ENCODE measurements around the gene LSM6.

Gene LSM6

DNA sequence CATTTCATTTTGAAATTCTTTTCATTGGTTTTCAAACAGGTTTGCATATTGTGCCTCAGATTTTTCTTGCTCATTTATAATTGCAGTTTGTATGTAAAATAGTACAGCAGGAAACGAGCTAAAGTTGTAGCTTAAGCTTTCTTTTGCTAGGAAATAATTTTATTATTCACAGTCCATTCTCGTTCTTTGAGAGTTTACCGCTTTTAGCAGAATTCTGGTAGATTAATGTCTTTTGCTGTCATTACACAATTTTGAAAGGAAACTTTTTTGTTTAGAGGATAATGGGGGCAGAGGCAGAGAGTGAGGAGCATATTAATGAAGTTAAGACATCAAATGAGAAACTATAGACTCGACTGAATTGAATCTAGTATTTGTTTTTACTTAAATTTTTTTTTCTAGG, 10.5 kb downstream of the LSM6 start:
- DNase-seq (ENCODE audit: low read depth in 3 of 3), result no peak

- no peak for DNase-seq (ENCODE audit: low read depth in 3 of 3)
Measured at GRCh38 chr4:146186596-146186995, 11.1 kb downstream of the LSM6 start.

DNA sequence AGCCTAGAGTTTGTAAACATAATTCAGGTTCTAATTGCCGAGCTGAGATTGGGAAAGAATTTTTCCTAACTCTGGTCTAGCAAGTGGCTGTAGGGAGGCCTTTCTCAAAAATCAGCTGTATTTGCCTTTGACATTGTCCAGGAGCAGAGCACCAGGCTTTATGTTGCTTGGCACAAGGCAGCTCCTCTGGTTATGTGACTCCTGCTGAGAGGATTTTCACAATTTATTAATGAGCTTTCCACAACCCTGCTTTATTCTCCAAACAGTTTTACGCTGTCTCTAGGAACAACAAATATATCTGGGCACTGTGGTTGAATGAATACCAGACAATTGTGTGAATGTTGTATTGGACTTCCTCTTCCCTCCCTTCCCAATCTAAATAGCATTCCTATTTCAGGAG, 14.9 kb downstream of the LSM6 start:
- no peak for DNase-seq (ENCODE audit: low read depth in 3 of 3)

- DNase-seq (ENCODE audit: low read depth in 3 of 3), result no peak
Measured at GRCh38 chr4:146191766-146192458, 16.4 kb downstream of the LSM6 start.

GRCh38 chr4:146193628-146194027, 18.1 kb downstream of the LSM6 start:
- no peak for DNase-seq (ENCODE audit: low read depth in 3 of 3)

GRCh38 chr4:146194212-146194611, 18.7 kb downstream of the LSM6 start:
- DNase-seq (ENCODE audit: low read depth in 3 of 3), result no peak

- DNase-seq (ENCODE audit: low read depth in 3 of 3), result no peak
Measured at GRCh38 chr4:146202665-146203064, 27.1 kb downstream of the LSM6 start.

DNA sequence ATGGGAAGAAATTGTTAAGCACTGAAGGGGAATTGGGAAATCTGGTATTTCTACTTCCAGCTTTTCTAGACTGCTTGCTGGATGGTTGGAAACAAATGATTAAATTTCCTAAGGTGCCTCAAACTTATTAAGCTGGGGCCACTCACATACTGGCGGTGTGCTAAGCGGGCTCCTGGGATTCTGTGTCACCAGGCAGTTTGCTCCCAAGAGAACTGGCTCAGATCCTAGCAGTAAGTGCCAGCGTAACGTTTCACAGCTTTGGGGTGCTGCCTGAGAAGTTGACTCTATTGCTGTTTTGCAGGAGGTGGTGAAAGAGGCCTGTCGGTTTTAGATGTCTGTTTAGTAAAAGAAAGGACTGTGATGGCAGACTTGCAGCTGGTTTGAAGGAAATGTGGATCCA, 31.9 kb downstream of the LSM6 start:
- DNase-seq (ENCODE audit: low read depth in 3 of 3), result no peak

DNA sequence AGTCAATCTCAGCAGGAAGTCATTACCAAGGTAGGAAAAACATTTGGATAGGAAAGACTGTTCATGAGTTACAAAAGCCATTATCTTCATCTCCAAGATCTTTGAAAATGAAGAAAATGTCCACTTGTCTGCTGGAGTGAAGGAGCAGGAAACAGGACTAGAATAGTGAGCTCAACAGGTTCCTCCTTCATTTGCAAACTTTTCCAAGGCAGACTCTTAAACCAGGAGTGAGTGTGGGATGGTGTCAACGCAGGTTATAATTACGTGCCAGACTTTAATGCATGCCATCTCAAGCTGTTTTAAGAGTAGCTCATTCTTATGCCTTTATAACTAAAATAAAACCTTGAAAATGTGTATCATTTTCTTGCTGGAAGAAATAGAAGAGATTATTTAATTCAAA, 35.4 kb downstream of the LSM6 start:
- DNase-seq (ENCODE audit: low read depth in 3 of 3), result no peak

GRCh38 chr4:146211440-146211839, 35.9 kb downstream of the LSM6 start:
- no peak for DNase-seq (ENCODE audit: low read depth in 3 of 3)

GRCh38 chr4:146212781-146213180, 37.3 kb downstream of the LSM6 start:
- DNase-seq (ENCODE audit: low read depth in 3 of 3), result no peak

DNA sequence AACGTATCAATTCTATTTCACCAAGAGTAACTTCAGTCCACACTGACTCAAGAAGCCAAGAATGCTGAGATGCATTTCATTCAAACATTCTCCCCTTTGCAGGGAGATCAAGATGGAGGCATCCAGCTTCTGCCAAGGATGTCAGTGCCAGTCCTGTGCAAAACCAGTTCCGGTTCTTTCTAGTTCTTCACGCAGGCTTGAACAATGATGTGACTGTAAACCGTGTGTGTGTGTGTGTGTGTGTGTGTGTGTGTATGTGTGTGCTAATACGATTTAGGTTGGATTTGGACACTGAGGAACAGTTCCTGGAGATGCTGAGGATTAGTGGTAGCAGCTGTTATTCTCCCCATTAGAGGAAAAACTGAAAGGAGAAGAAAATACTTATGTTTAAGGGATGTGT, 38.7 kb downstream of the LSM6 start, which contains the start of gene REELD1:
TSS of gene REELD1 (plus strand) at position 301 of the 400 bp plus-strand sequence. CDS start 2,415 bp downstream, outside the sequence.
- no peak for DNase-seq (ENCODE audit: low read depth in 3 of 3)

- DNase-seq (ENCODE audit: low read depth in 3 of 3), result no peak
Measured at GRCh38 chr4:146222313-146222712, 46.8 kb downstream of the LSM6 start.

GRCh38 chr4:146224326-146224966, 48.9 kb downstream of the LSM6 start:
- DNase-seq (ENCODE audit: low read depth in 3 of 3), result no peak

DNA sequence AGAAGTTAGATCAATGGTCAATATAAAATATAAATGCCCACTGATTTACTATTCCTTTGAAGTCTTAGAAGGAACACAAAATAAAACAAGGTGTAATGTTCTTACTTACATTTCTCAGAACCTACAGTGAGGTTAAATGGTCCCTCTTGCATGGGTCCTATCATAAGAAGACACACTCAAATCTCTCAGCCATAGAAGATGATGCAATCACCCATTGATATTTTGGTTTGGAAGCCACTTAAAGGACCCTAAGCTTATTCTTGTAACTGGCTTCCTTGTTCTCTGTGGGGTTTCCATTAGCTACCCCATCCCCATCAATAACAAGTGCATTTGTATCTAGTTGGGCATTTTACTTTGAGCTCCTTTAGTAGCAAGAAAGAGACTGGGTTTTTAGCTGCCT, 53.9 kb downstream of the LSM6 start:
- no peak for DNase-seq (ENCODE audit: low read depth in 3 of 3)

DNA sequence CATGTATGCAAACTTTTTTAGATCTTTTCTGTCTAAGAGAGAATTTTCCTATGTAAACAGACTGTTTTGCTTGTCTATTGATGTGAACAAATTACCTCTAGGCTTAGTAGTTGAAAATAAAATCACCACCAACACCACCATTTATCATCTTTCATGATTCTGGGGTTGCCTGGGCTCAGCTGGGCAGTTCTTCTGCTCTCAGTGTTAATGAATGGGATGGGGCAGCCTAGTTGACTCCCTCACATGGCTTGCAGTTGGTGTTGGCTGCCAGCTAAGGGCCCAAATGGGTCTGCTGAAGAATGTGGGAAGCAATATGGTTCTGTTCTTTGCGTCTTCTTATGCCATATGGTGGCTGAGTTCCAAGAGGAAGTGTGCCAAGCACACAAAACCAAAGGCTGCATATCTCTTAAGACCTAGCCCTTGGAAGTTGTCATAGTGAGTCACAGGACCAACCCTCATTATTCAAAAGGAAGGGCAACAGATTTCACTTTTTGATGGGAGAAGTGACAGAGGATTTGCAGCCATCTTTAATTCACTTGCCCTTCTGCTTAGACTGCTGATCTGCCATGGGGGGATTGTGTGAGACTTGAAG, 56.7 kb downstream of the LSM6 start:
- no peak for DNase-seq (ENCODE audit: low read depth in 3 of 3)

DNA sequence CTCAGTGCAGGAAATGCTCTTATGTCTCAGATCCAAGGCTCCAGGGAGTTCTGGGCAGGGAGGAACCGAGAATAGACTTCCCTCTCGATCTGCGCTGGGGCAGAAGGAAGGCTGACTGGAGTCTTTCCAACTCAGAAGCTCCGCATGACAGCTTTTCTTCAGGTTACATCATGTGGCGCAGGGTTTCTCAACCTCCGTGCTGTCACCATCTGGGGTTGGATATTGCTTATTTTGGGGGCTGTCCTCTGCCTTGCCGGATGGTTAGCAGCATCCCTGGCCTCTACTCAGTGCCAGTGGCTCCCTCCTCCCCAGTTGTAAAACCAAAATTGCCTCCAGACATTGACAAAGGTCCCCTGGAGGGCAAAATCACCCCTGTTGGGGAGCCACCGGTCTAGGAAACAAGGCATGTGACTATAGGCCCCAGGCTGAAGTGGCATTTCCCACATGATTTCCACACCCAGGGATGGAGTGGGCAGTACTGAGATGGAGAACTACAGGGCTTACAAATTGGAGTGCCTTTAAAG, 60.2 kb downstream of the LSM6 start:
- DNase-seq (ENCODE audit: low read depth in 3 of 3), result no peak

GRCh38 chr4:146236216-146236615, 60.7 kb downstream of the LSM6 start:
- DNase-seq (ENCODE audit: low read depth in 3 of 3), result no peak

- DNase-seq (ENCODE audit: low read depth in 3 of 3), result no peak
Measured at GRCh38 chr4:146237092-146237491, 61.6 kb downstream of the LSM6 start.

- no peak for DNase-seq (ENCODE audit: low read depth in 3 of 3)
Measured at GRCh38 chr4:146238107-146238506, 62.6 kb downstream of the LSM6 start.
